Pancreas (tissue), 10 donors: ENCODE measurements around the gene ACAP3. TPM values are rescaled to one million over a fixed set of nuclear protein-coding genes. Genes with fewer than 3 reads are reported as not detected.

Source experiments
- ATAC-seq, 4 donors: fragments of 200-7000 bp; cut with Tn5 transposase; one replicate each; pipeline versions ENCODE4 v1.8.0 to v1.9.1; 2020; ENCODE audit warnings: mild to moderate bottlenecking in 4 of 4, moderate library complexity in 4 of 4
- DNase-seq, 6 donors: peaks; one replicate each; pipeline ENCODE4 v3.0.0-alpha.2; 2020
- FAIRE-seq: peaks from 2 replicates; lab custom pipeline; 2012; peaks lifted over from hg19 to GRCh38; lab: Jason Lieb, UNC
- H3K27ac ChIP-seq, 4 donors: fragments of 200-600 bp; sonication (generic); 1 replicate in 3 of 4; 2 replicates in 1 of 4; pipeline versions ENCODE4 v1.5.0 to v1.8.0; 2020
- H3K27me3 ChIP-seq, 4 donors: fragments of 200-600 bp; one replicate each; pipeline ENCODE4 v1.8.0; 2021
- H3K36me3 ChIP-seq, 3 donors: fragments of 200-600 bp; sonication (generic) in 1 of 3; one replicate each; pipeline versions ENCODE4 v1.5.0 to v1.8.0; 2020 to 2021
- H3K4me1 ChIP-seq, 3 donors: fragments of 200-600 bp; one replicate each; pipeline ENCODE4 v1.8.0; 2021
- H3K4me3 ChIP-seq, 4 donors: fragments of 200-600 bp; sonication (generic) in 2 of 4; one replicate each; pipeline versions ENCODE4 v1.5.0 to v1.8.0; 2020 to 2021
- H3K9me3 ChIP-seq, 4 donors: fragments of 200-600 bp; one replicate each; pipeline ENCODE4 v1.8.0; 2021
- WGBS, 2 donors: extraction: QIAGEN DNeasy Blood & Tissue Kit; methylation state at CpG; one replicate each; pipeline ENCODE4 v1.1.7; 2013; 5-methylcytosine and 5-hydroxymethylcytosine counted together
- intact Hi-C, 3 donors: fragments of 100-400 bp; cut with DNase I; formaldehyde crosslinking; loops; one replicate each; pipeline versions ENCODE4 v1.11.1 to v1.14.2; 2022
- microRNA-seq, 2 donors: library from miRNA; unstranded; fragments of <30 nt; microRNA quantifications; one replicate each; pipeline versions ENCODE4 to v1.1.0, GENCODE V29; 2019 to 2020
- polyA plus RNA-seq, 2 donors: library from polyadenylated mRNA; stranded (reverse); fragments of 200-250 nt; gene quantifications; one replicate each; pipeline ENCODE4 v1.2.3, GENCODE V29; 2013
- total RNA-seq, 6 donors: library from RNA; stranded (reverse); fragmentation: NEBNext Ultra II Directional in 4 of 6; extraction: Animal tissue kit (Norgen Biotek cat#: 25700) in 4 of 6; gene quantifications; one replicate each; pipeline versions ENCODE4 v1.2.1 to v1.2.4, GENCODE V29; 2021 to 2023
- TF ChIP-seq, protein P1 (sequence below), 4 donors: fragments of 200-600 bp; sonication (generic) in 3 of 4; IDR thresholded peaks; one replicate each; pipeline versions ENCODE4 v1.5.0 to v1.8.0; 2021; ENCODE audit warnings: antibody characterized with exemption in 4 of 4
- donor health status: healthy with polysubstance abuse.
- donor health status: DM: no; HTN: no; CAD: no; lungs with moderate emphysema.
- donor health status: DM: no; HTN: no; CAD: no.
- donor health status: control.
- donor health status: control.
- donor health status: Bipolar disorder and iron deficiency.
- donor health status: DM: yes; HTN: yes; CAD: no.
- donor health status: DM: no; HTN: no; CAD: no.
- donor health status: DM: no; HTN: no; CAD: no.
- donor health status: DM: yes; HTN: yes; CAD: no.

The ACAP3 gene
- total and polyA plus RNA-seq, 8 donors, result 15.2 to 133 (median 21.4) TPM

DNA sequence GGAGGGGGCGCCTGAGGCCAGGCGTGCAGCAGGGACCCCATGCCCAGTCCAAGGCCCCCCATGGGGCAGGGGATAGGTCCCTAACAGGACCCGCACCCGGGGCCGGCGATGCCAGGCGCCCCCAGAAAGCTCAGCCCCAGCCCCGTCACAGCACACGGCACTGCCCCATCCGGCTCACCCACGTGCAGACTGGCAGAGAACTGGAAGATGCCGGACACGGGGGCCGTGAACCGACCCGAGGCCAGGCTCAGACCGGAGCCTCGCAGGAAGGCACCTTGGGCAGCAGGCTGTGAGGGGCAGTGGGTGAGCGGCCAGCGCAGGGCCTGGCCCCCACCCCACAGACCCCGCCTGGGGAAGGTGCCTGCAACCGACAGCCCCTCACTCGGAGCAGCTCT, 64.5 kb downstream of the ACAP3 start:
- 90 to 93% methylated on average over 23 of the region's 23 CpGs for WGBS, 2 donors
- intact Hi-C loops, result loop anchor here in 1 of 3 donors (10.0 kb wide), 1 partner anchor 118 kb away; no protein-coding TSS in a partner anchor
- Histone ChIP-seq H3K27ac (no peak overlapping the region), H3K4me3 (no peak overlapping the region), H3K27me3 (no peaks in the 10 kb centered on the region), H3K9me3 (no peaks in the 10 kb centered on the region), H3K4me1 (no peaks in the 10 kb centered on the region), H3K36me3 (no peaks in the 10 kb centered on the region)
- ATAC-seq, result no peak
- no peak for FAIRE-seq
- peak in 2 of 6 donors; percentile 45 to 74 for DNase-seq
- TF ChIP-seq, protein P1, sequence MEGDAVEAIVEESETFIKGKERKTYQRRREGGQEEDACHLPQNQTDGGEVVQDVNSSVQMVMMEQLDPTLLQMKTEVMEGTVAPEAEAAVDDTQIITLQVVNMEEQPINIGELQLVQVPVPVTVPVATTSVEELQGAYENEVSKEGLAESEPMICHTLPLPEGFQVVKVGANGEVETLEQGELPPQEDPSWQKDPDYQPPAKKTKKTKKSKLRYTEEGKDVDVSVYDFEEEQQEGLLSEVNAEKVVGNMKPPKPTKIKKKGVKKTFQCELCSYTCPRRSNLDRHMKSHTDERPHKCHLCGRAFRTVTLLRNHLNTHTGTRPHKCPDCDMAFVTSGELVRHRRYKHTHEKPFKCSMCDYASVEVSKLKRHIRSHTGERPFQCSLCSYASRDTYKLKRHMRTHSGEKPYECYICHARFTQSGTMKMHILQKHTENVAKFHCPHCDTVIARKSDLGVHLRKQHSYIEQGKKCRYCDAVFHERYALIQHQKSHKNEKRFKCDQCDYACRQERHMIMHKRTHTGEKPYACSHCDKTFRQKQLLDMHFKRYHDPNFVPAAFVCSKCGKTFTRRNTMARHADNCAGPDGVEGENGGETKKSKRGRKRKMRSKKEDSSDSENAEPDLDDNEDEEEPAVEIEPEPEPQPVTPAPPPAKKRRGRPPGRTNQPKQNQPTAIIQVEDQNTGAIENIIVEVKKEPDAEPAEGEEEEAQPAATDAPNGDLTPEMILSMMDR (IDR thresholded peaks at IDR 0.05), result no peak

DNA sequence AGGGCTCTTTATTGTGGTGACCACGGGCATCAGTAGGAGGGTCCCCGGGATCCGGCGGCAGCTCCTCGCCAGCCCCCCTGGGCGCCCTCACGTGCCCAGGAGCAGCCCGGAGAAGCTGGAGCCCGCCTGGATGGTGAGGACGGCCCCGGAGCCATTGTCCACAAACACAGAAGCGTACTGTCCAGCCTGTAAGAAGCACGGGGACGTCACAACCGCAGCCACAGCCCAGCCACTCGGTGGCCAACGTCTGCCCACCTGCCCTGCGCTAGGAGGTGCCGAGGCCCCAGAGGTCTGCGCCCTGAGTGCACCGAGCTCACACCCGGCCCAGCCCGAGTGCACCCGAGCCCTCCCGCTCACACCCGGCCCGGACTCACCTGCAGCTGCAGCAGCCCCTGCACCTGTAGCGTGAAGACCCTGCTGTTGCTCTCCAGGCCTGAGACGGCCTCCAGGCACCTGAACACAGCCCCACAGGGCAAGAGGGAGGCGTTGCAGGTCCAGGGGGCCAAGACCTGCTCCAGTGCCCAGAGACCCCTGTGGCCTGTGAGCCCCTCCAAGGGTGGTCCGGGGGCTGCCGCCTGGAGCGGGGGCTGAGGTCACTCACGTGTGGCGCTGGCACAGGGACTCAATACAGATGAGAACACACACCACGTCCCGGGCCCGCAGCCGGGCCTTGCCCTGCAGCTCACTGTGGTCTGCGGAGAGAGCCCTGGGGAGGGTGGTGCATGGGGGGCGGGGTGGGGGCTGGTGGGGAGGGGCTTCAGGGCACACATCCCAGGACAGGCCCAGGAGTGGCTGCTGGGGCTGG, 65.1 kb downstream of the ACAP3 start:
- TF ChIP-seq, protein P1 (IDR thresholded peaks at IDR 0.05), result no peak
- Histone ChIP-seq H3K27ac (no peak overlapping the region), H3K9me3 (no peaks in the 10 kb centered on the region), H3K4me3 (no peak overlapping the region), H3K36me3 (no peaks in the 10 kb centered on the region), H3K4me1 (no peaks in the 10 kb centered on the region), H3K27me3 (no peaks in the 10 kb centered on the region)
- ATAC-seq, result no peak
- FAIRE-seq, result no peak
- 82 to 89% methylated on average over 41 of the region's 41 CpGs for WGBS, 2 donors
- peak in 2 of 6 donors; percentile 55 to 68 for DNase-seq
- intact Hi-C loops, result loop anchor here in 1 of 3 donors (10.0 kb wide), 1 partner anchor 118 kb away; no protein-coding TSS in a partner anchor

Small RNA genes within 50 kb of the gene (microRNA-seq; reads per million reads assigned to microRNA genes)
- 0.29 to 1.2 reads per million in 2 donors for gene MIR6726
- 0 to 0.39 reads per million in 2 donors for gene MIR6727
- 0 reads per million in 2 donors for gene MIR6808

Other genes starting within 250 kb of the ACAP3 start
- under 1 TPM in 4 of 6 donors, not detected in 2; 0.12 to 0.37 (median 0.16) TPM for gene RNF223, start 233.6 kb downstream of the ACAP3 start, total RNA-seq
- under 1 TPM; 0.05 to 0.34 TPM for gene RNF223, start 233.6 kb downstream of the ACAP3 start, polyA plus RNA-seq
- 1 to 10 TPM; 3.0 to 6.7 (median 4.0) TPM for gene C1orf159, start 191.8 kb downstream of the ACAP3 start, total RNA-seq
- gene C1orf159, start 191.8 kb downstream of the ACAP3 start, polyA plus RNA-seq, result 10 to 100 TPM; 20.9 to 30.7 TPM
- gene TTLL10, start 134.1 kb downstream of the ACAP3 start, total RNA-seq, result under 1 TPM in 5 of 6 donors, not detected in 1; 0.20 to 0.51 (median 0.38) TPM
- gene TTLL10, start 134.1 kb downstream of the ACAP3 start, polyA plus RNA-seq, result 1 to 10 TPM; 1.0 to 1.6 TPM
- gene TNFRSF18, start 101.3 kb downstream of the ACAP3 start, total RNA-seq, result under 1 TPM in 3 of 6 donors, not detected in 3; 0.32 to 0.34 (median 0.34) TPM
- 1 to 10 TPM; 1.1 to 1.2 TPM for gene TNFRSF18, start 101.3 kb downstream of the ACAP3 start, polyA plus RNA-seq
- 1 to 10 TPM in 3 of 6 donors, under 1 TPM in 3; 0.26 to 1.6 (median 0.86) TPM for gene TNFRSF4, start 93.8 kb downstream of the ACAP3 start, total RNA-seq
- gene TNFRSF4, start 93.8 kb downstream of the ACAP3 start, polyA plus RNA-seq, result 1 to 10 TPM; 2.8 to 5.0 TPM
- 10 to 100 TPM; 68.3 to 99.4 (median 74.2) TPM for gene SDF4, start 75.9 kb downstream of the ACAP3 start, total RNA-seq
- gene SDF4, start 75.9 kb downstream of the ACAP3 start, polyA plus RNA-seq, result 10 to 100 TPM; 74.0 to 96.6 TPM
- 10 to 100 TPM in 3 of 6 donors, 1 to 10 TPM in 3; 6.2 to 13.4 (median 9.0) TPM for gene B3GALT6, start 75.7 kb downstream of the ACAP3 start, total RNA-seq
- 1 to 10 TPM; 8.7 to 8.9 TPM for gene B3GALT6, start 75.7 kb downstream of the ACAP3 start, polyA plus RNA-seq
- 1 to 10 TPM in 3 of 6 donors, under 1 TPM in 3; 0.43 to 1.7 (median 0.93) TPM for gene C1QTNF12, start 61.2 kb downstream of the ACAP3 start, total RNA-seq
- 1 to 10 TPM; 2.5 to 4.8 TPM for gene C1QTNF12, start 61.2 kb downstream of the ACAP3 start, polyA plus RNA-seq
- gene UBE2J2, start 34.1 kb downstream of the ACAP3 start, total RNA-seq, result 10 to 100 TPM; 20.8 to 30.4 (median 22.3) TPM
- 10 to 100 TPM; 34.1 to 44.5 TPM for gene UBE2J2, start 34.1 kb downstream of the ACAP3 start, polyA plus RNA-seq
- gene SCNN1D, start 27.5 kb downstream of the ACAP3 start, total RNA-seq, result 1 to 10 TPM in 5 of 6 donors, under 1 TPM in 1; 0.66 to 6.1 (median 1.6) TPM
- gene SCNN1D, start 27.5 kb downstream of the ACAP3 start, polyA plus RNA-seq, result 10 to 100 TPM; 20.6 to 22.0 TPM
- gene PUSL1, start 667 bp upstream of the ACAP3 start, total RNA-seq, result 10 to 100 TPM in 2 of 6 donors, 1 to 10 TPM in 4; 7.5 to 11.3 (median 9.7) TPM
- 10 to 100 TPM; 14.6 to 23.2 TPM for gene PUSL1, start 667 bp upstream of the ACAP3 start, polyA plus RNA-seq
- gene INTS11, start 16.7 kb upstream of the ACAP3 start, total RNA-seq, result 10 to 100 TPM; 33.4 to 60.5 (median 56.8) TPM
- 100 to 1,000 TPM; 268 to 311 TPM for gene INTS11, start 16.7 kb upstream of the ACAP3 start, polyA plus RNA-seq
- 10 to 100 TPM in 5 of 6 donors, 1 to 10 TPM in 1; 8.0 to 14.8 (median 10.7) TPM for gene CPTP, start 16.9 kb upstream of the ACAP3 start, total RNA-seq
- 10 to 100 TPM; 11.3 to 22.0 TPM for gene CPTP, start 16.9 kb upstream of the ACAP3 start, polyA plus RNA-seq
- under 1 TPM; 0.04 to 0.41 (median 0.08) TPM for gene TAS1R3, start 23.4 kb upstream of the ACAP3 start, total RNA-seq
- under 1 TPM; 0.21 to 0.34 TPM for gene TAS1R3, start 23.4 kb upstream of the ACAP3 start, polyA plus RNA-seq
- 10 to 100 TPM; 30.6 to 54.0 (median 48.3) TPM for gene DVL1, start 41.5 kb upstream of the ACAP3 start, total RNA-seq
- 100 to 1,000 TPM in 1 of 2 donors, 10 to 100 TPM in 1; 80.5 to 103 TPM for gene DVL1, start 41.5 kb upstream of the ACAP3 start, polyA plus RNA-seq
- gene MXRA8, start 50.6 kb upstream of the ACAP3 start, total RNA-seq, result 10 to 100 TPM in 3 of 6 donors, 1 to 10 TPM in 3; 1.6 to 35.8 (median 7.6) TPM
- 10 to 100 TPM; 16.8 to 17.6 TPM for gene MXRA8, start 50.6 kb upstream of the ACAP3 start, polyA plus RNA-seq
- gene AURKAIP1, start 67.3 kb upstream of the ACAP3 start, total RNA-seq, result 10 to 100 TPM; 52.8 to 83.8 (median 57.7) TPM
- gene AURKAIP1, start 67.3 kb upstream of the ACAP3 start, polyA plus RNA-seq, result 100 to 1,000 TPM; 150 to 161 TPM
- gene CCNL2, start 91.4 kb upstream of the ACAP3 start, total RNA-seq, result 100 to 1,000 TPM in 1 of 6 donors, 10 to 100 TPM in 5; 49.2 to 124 (median 77.1) TPM
- gene CCNL2, start 91.4 kb upstream of the ACAP3 start, polyA plus RNA-seq, result 100 to 1,000 TPM; 270 to 409 TPM
- 10 to 100 TPM; 42.1 to 71.8 (median 49.1) TPM for gene MRPL20, start 99.4 kb upstream of the ACAP3 start, total RNA-seq
- 100 to 1,000 TPM in 1 of 2 donors, 10 to 100 TPM in 1; 69.0 to 121 TPM for gene MRPL20, start 99.4 kb upstream of the ACAP3 start, polyA plus RNA-seq
- 10 to 100 TPM in 3 of 6 donors, 1 to 10 TPM in 3; 2.3 to 16.1 (median 10.7) TPM for gene ANKRD65, start 113.3 kb upstream of the ACAP3 start, total RNA-seq
- gene ANKRD65, start 113.3 kb upstream of the ACAP3 start, polyA plus RNA-seq, result 10 to 100 TPM; 22.1 to 41.8 TPM
- 100 to 1,000 TPM in 2 of 6 donors, 10 to 100 TPM in 4; 25.4 to 138 (median 52.9) TPM for gene VWA1, start 127.8 kb upstream of the ACAP3 start, total RNA-seq
- gene VWA1, start 127.8 kb upstream of the ACAP3 start, polyA plus RNA-seq, result 10 to 100 TPM; 53.3 to 58.7 TPM
- gene ATAD3C, start 141.8 kb upstream of the ACAP3 start, total RNA-seq, result 1 to 10 TPM; 2.4 to 9.5 (median 5.8) TPM
- gene ATAD3C, start 141.8 kb upstream of the ACAP3 start, polyA plus RNA-seq, result 10 to 100 TPM; 11.4 to 22.0 TPM
- 10 to 100 TPM in 4 of 6 donors, 1 to 10 TPM in 2; 4.4 to 14.1 (median 11.5) TPM for gene ATAD3B, start 163.8 kb upstream of the ACAP3 start, total RNA-seq
- gene ATAD3B, start 163.8 kb upstream of the ACAP3 start, polyA plus RNA-seq, result 10 to 100 TPM; 57.2 to 78.9 TPM
- 10 to 100 TPM in 5 of 6 donors, 1 to 10 TPM in 1; 8.0 to 18.0 (median 14.8) TPM for gene ATAD3A, start 204.2 kb upstream of the ACAP3 start, total RNA-seq
- gene ATAD3A, start 204.2 kb upstream of the ACAP3 start, polyA plus RNA-seq, result 10 to 100 TPM; 22.5 to 33.8 TPM
- 1 to 10 TPM in 1 of 6 donors, under 1 TPM in 4, not detected in 1; 0.22 to 1.0 (median 0.49) TPM for gene TMEM240, start 232.7 kb upstream of the ACAP3 start, total RNA-seq
- 1 to 10 TPM; 2.5 to 3.6 TPM for gene TMEM240, start 232.7 kb upstream of the ACAP3 start, polyA plus RNA-seq